Measurements from ENCODE around the gene STK40.

STK40 gene

DNA sequence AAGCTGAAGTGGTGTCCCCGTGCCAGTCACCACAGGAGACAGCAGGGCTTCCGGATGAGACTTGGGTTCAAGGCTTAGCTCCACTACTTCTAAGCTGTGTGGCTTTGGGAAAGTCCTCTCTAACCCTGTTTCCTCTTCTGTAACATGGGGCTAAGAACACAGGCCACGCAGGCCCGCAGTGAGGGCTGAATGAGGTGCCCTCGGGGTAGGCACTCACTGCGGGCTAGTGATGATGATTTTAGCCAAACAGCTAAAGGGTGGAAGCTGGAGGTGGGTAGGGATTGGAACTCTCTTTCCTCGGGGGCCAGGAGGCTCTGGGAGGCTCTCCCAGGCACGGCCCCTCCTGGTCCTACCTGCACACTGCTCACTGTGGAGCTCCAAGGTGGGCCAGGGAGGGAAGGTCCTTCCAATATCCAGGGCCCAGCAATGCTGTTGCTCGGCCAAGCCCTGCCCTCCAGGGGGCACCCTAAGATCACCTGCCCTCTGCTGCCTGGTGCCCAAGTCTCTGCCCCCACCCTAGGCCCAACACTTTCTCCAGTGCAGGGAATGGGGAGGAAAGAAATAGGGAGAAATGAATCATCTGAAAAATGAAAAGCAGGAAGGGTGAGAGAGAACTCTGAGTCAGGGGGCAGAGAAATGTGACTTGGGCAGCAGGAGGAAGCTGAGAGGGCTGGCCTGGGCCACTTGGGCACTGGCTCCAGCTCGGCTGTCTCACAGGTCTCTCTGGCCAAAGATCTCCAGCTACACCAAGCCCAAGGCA is 43.1 kb downstream of the STK40 start:
- DNase-seq = peak; percentile 80

GRCh38 chr1:36341626-36342320 is 44.0 kb downstream of the STK40 start:
- no peak for DNase-seq

DNA sequence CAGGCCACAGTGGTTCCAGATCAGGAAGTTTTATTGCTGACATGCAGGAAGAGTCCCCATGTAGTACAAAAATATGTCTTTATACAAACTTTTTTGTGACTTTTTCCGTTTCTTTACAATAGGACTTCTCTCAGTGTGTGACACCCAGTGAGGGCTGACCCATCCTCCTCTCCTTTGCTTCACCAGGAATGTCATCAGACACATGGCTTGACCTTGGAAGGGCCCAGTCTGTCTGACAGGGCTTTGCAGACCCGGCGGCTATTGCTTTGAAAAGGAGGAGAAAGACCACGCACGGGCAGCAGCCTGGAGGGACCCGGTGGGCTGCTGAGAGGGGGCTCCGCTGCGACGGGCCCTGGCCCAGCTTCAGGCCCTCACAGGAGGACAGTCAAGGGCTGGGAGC is 46.1 kb downstream of the STK40 start:
- DNase-seq = no peak

DNA sequence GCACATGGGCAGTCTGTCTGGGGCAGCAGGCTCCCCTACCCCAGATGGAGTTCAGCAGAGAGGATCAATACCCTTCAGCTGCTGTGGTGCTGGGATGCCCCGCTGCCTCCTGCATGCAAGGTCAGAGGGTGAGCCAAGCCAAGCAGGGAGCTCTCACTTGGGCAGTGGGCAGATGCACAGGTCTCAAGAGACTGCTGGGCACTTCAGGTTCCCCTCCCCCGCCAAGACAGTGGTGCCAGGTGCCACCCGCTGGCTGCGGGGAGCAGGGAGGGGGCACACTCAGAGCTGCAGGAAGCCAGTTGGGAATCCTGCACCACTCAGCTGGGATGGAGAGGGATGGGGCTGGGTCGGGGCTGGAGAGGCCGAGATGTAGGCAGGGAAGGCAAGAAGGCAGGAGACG is 46.5 kb downstream of the STK40 start:
- no peak for DNase-seq

DNA sequence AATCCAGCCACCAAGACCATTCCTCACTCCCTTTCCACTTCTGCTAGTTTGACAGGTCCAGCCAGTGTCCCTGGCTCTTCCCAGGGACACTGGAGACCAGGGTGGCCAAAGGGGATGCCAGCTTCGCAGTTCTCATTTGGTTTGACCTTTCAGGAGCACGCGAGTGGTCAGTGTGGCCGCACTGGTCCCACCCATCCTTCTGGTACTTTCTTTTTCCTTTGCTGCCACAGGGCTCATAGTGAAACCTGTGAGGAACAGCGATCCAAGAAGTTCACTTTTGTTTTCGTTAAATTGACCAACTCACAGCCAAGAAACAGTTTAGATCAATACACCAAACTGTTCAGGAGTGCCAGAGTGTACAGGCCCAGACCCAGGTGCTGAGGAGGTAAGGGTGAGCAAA is 47.9 kb downstream of the STK40 start:
- DNase-seq = no peak

GRCh38 chr1:36330940-36331339 is 54.8 kb downstream of the STK40 start:
- DNase-seq = no peak

GRCh38 chr1:36329817-36330216 is 55.9 kb downstream of the STK40 start:
- DNase-seq = no peak

DNA sequence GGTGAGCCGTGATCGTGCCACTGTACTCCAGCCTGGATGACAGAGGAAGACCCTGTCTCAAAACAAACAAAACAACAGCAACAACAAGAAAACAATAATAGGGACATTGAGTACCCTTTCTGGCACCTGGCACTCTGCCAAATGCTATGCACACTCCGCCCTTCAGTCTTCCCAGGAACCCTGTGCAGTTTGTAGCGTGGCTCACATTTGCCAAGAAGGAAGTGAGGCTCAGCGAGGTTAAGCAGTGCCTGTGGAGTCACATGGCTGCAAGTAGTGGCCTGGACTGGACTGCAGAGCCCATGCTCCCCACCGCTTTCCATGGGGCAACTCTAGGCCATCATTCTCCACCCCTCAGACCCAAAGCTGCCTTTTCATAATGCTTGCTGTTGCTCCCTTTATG is 57.0 kb downstream of the STK40 start:
- DNase-seq = no peak

GRCh38 chr1:36328088-36328480 is 57.6 kb downstream of the STK40 start:
- no peak for DNase-seq

GRCh38 chr1:36327421-36328087 is 58.2 kb downstream of the STK40 start:
- DNase-seq = peak; percentile 74

- DNase-seq = no peak
These were observed 59.2 kb downstream of the STK40 start for GRCh38 chr1:36326499-36326898.

- no peak for DNase-seq
These were observed 61.4 kb downstream of the STK40 start for GRCh38 chr1:36324353-36324703.

DNA sequence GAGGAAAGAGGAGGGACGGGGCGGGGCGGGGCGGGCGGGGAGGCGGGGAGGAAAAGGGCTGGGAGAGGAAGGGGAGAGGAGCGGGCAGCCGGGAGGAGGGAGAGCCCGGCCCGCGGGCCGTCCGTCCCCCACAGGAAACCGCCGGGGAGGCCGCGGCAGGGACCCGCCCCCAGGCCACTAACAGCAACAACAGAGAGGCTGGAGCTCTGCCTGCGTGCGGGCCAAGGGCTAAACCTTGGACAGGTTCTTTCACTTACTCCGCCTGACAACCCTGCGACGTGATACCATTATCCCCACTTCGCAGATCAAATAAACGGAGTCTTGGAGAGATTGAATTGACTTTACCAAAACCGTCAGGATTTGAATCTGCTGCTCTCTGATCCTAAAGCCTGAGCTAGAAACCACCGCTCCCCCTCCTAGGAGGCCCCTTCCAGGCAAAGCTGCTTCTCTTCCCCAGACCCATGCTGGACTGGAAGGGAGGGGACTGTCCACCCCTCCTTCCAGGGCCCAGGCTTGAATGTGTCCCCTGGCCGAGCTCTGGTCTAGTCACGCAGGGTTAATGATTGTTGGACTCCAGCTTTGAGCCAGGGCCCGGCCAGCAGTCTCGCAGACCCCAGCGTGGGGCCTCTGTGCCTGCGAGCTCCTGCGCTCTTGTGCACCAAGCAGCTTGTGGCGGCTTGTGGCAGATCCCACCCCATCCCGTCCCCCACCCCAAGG is 61.9 kb downstream of the STK40 start, which contains the start of gene EVA1B:
EVA1B (minus strand) TSS at position 10 of the 717 bp plus-strand sequence. CDS start 608 bp downstream, outside the sequence.
- peak; percentile 87 for DNase-seq

DNA sequence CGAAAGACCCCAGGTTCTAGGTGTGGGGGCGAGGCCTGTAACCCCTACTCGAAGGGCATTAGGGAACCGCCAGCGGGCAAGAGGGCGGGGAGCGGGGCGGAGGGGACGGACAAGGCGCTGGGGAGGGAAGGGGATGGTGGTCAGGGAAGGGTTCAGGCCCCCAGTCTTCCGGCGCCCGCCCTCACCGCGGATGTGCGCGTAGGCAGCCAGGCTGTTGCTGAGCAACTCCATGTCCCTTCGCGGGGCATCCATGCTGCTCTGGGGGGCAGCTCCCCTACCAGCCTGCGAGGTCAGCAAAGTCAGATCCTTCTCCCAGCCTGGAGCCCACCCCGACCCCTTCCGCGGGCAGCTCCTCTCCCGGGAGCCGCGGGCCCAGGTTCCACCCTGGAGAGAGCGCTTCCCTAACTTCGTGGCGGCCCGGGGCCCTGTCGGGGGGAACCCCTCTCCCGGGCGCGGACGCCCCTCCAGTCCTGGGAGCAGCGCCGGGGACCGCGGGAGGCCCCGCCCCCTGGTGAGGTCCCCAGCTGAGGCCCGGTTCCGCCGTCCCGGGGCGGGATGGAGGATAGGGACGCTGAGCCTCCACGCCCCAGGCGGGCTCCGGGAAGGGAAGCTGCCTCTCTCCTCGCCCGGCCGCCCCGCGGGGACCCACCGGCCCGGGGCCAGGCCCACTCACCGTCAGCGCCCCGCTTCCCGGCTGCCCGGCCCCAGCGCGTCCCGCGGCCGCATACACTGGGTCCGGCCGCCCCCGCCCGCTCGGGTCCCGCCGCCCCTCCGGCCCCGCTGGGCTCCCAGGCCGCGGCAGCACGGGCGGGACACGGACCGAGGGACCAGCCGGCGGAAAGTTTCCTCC is 62.7 kb downstream of the STK40 start:
- DNase-seq = peak; percentile 53

- no peak for DNase-seq
These were observed 63.5 kb downstream of the STK40 start for GRCh38 chr1:36322041-36322785.

DNA sequence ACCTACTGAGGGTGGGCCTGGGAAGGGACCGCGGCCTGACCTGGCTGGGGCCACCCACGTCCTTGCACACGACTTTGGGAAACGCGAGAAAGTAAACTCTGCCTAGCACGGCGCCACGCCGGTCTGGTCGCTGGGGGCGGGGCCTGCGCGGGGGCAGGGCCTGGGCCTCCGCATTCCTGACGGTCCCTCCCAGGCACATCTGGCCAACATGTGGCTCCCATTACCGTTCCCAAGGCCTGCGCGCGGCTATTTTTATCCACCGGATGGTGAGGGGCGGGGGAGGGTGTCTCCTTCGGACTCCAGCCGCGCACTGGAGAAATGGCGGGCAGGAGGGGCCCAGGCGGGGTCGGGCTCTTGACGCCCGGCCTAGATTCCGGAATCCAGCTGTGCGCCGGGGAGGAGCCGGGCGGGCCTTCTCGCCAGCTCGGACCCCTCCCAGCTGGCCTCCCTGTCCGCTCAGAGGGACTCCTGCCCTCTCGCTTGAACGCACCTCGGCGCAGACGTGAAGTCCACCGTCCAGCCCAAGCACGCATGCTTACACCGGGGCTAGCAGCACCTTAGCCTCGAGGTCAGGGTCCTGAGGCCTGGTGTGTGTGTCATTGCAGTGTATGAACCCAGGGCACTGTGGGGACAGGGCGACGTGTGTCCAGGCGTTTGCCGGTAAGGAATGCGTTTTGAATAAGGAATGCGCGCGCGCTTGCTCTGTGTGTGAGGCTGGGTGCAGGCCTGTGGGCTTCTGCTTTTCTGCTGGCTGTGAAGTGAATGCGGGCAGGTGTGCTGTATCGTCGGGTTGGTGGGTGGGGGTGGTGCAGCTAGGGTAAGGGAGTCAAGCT is 64.4 kb downstream of the STK40 start:
- DNase-seq = peak; percentile 94

GRCh38 chr1:36320767-36321118 is 65.0 kb downstream of the STK40 start:
- DNase-seq = no peak

GRCh38 chr1:36320291-36320761 is 65.4 kb downstream of the STK40 start:
- no peak for DNase-seq

DNA sequence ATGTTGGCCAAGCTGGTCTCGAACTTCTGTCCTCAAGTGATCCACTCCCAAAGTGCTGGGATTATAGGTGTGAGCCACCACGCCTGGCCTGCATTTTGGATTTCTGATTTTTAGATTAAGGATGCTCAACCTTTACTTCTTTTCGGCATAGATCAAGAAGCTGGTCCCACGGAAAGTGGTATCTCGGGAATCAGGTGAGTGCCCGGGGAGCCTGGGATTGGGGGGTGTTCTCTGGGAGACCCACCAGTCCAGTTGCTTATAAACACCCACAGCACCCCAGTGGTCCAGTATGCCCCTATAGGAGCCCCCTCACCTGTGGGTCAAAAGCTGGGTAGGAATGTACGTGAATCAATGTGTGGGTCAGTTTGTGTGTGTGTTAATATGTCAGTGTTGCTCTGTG is 76.3 kb downstream of the STK40 start:
- no peak for DNase-seq

DNA sequence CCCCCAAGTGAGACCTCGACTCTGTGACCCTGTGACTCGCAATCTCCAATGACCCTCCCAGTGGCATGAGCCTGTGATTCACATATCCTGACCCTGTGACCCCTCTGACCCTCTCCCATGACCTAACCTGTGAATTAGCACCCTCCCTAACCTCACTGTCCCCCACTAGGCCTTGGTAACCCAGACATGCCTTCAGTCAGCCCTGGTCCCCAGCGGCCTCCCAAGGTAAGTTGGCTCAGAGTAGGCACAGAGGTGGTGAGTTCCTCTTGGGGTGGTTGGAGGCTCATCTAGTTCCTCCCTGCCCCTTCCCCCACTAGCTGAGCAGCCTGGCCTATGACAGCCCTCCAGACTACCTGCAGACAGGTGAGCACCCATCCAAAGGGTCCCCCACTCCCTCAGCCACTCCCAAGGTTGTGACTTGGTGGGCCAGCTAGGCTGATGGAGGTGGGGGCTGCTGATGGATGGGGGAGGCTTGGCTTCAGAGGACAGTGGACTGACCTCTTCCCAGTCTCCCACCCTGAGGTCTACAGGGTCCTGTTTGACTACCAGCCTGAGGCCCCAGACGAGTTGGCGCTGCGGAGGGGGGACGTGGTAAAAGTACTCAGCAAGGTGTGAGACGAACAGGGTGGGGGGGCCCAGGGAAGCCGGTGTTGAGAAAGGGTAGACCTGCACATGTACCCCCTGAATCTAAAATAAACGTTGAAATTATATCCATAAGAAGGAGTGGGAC is 78.0 kb downstream of the STK40 start:
- DNase-seq = no peak
